SK-N-SH treated with all-trans-retinoic acid at 6 μM for 48 hours (cell line): ENCODE data around the gene SCRN3.
"Not testable (repeated sequence)": the region's sequence is repeated elsewhere in the genome, so short reads cannot be mapped to it uniquely, and the experiment has no call there.

Source experiments
- ARNTL ChIP-seq: fragments of 450-650 bp; formaldehyde crosslinking; IDR thresholded peaks from 2 replicates; pipeline ENCODE4 v1.5.0; 2020; ENCODE audit warnings: low read depth, mild to moderate bottlenecking, moderate library complexity, borderline replicate concordance
- BACH2 ChIP-seq: fragments of 250-450 bp; sonication (Bioruptor Pico); IDR thresholded peaks from 2 replicates; pipeline ENCODE4 v1.9.0; 2021; ENCODE audit warnings: mild to moderate bottlenecking, borderline replicate concordance
- ISL1 ChIP-seq: fragments of 250-450 bp; sonication (Bioruptor Pico); IDR thresholded peaks from 2 replicates; pipeline ENCODE4 v2.1.2; 2022; ENCODE audit warnings: mild to moderate bottlenecking, moderate library complexity
- OSR1 ChIP-seq: fragments of 250-450 bp; sonication (Bioruptor Pico); IDR thresholded peaks from 2 replicates; pipeline ENCODE4 v1.8.0; 2022; ENCODE audit warnings: moderate library complexity, mild to moderate bottlenecking, inconsistent platforms
- PATZ1 ChIP-seq: fragments of 250-450 bp; sonication (Bioruptor Pico); IDR thresholded peaks from 2 replicates; pipeline ENCODE4 v1.8.0; 2020; ENCODE audit warnings: mild to moderate bottlenecking, moderate library complexity, borderline replicate concordance
- TF ChIP-seq, protein P1 (sequence below): fragments of 250-450 bp; sonication (Bioruptor Pico); IDR thresholded peaks from 2 replicates; pipeline ENCODE4 v1.8.0; 2021; ENCODE audit warnings: low read depth, mild to moderate bottlenecking, moderate library complexity, borderline replicate concordance

- TF ChIP-seq BACH2, OSR1, PATZ1, ISL1, ARNTL (CRISPR knock-in tag): not testable (repeated sequence)
- TF ChIP-seq, protein P1, sequence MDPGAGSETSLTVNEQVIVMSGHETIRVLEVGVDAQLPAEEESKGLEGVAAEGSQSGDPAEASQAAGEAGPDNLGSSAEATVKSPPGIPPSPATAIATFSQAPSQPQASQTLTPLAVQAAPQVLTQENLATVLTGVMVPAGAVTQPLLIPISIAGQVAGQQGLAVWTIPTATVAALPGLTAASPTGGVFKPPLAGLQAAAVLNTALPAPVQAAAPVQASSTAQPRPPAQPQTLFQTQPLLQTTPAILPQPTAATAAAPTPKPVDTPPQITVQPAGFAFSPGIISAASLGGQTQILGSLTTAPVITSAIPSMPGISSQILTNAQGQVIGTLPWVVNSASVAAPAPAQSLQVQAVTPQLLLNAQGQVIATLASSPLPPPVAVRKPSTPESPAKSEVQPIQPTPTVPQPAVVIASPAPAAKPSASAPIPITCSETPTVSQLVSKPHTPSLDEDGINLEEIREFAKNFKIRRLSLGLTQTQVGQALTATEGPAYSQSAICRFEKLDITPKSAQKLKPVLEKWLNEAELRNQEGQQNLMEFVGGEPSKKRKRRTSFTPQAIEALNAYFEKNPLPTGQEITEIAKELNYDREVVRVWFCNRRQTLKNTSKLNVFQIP (CRISPR knock-in tag): not testable (repeated sequence)
These were observed 5.2 kb upstream of the SCRN3 start for GRCh38 chr2:174390303-174390702.
